HFFc6 (cell line): ENCODE results near the gene EGR2. TPM values are rescaled to one million over a fixed set of nuclear protein-coding genes. Genes with fewer than 3 reads are reported as not detected.

ENCODE experiments used
- DNase-seq: peaks from one replicate; pipeline ENCODE4 v3.0.0-alpha.2; 2018
- H3K27ac Mint-ChIP-seq: 2 replicates; pipeline ENCODE4 v1.8.0; 2020; ENCODE audit warnings: mild to moderate bottlenecking, mixed read lengths
- H3K27me3 Mint-ChIP-seq: 2 replicates; pipeline ENCODE4 v1.8.0; 2021; ENCODE audit warnings: mild to moderate bottlenecking, moderate library complexity, mixed read lengths; ENCODE audit not compliant: insufficient read depth
- H3K36me3 Mint-ChIP-seq: 2 replicates; pipeline ENCODE4 v1.8.0; 2021; ENCODE audit warnings: low read depth, mixed read lengths
- H3K4me1 Mint-ChIP-seq: 2 replicates; pipeline ENCODE4 v1.8.0; 2020; ENCODE audit warnings: low read depth, mixed read lengths
- H3K4me3 Mint-ChIP-seq: 2 replicates; pipeline ENCODE4 v1.8.0; 2020; ENCODE audit warnings: mild to moderate bottlenecking, moderate library complexity, mixed read lengths
- H3K9me3 Mint-ChIP-seq: 2 replicates; pipeline ENCODE4 v1.8.0; 2020; ENCODE audit warnings: mild to moderate bottlenecking, mixed read lengths
- CTCF ChIP-seq: fragments of 200-600 bp; sonication (generic); IDR thresholded peaks from 2 replicates; pipeline ENCODE4 v1.5.0; 2021; ENCODE audit warnings: antibody characterized with exemption, mild to moderate bottlenecking
- total RNA-seq, 6 experiments: library from RNA; stranded (reverse); fragmentation: NEBNext Ultra II Directional; extraction: Animal tissue kit (Norgen Biotek cat#: 25700); gene quantifications; 2 replicates in 1 of 6; 3 replicates in 5 of 6; pipeline ENCODE4 v1.2.3, GENCODE V29; 2021

EGR2 gene
- total RNA-seq, 6 experiments from 2014 or later: 0.13 to 0.64 (median 0.26) TPM

DNA sequence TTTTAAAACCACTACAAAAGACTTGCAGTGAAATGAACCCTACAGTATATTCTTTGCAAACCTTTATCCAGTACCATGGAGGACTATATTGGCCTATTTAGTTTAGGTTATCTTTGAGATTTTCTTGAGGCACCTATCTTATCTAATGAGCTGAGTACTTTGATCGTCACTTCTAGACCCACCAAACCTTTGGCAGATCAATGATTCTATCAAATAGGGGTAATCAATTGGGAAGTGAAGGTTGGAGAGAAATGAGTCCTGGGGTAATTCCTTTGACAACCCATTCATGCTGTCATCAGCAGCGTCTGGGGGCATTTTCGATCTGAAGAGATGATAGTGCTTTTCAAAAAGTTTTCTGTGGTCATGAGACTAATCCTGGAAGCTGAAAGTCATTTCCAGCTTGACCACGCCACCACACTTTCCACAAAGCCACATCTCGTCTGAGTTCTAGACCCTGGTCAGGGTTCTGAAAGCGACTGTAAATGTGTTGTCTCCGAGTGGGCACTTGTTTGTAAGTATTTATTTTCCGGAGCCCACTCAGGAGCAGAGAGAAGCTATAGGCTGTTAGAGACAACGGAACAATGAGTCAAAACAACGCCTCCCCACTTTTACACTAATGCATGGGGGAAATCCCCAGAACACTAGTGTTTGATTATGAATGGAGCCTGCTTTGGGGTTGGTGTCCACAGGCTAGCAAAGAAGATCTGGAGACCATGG, 4.8 kb downstream of the EGR2 start:
- H3K27ac Mint-ChIP-seq: no peak overlapping the region
- no peak for TF ChIP-seq CTCF

DNA sequence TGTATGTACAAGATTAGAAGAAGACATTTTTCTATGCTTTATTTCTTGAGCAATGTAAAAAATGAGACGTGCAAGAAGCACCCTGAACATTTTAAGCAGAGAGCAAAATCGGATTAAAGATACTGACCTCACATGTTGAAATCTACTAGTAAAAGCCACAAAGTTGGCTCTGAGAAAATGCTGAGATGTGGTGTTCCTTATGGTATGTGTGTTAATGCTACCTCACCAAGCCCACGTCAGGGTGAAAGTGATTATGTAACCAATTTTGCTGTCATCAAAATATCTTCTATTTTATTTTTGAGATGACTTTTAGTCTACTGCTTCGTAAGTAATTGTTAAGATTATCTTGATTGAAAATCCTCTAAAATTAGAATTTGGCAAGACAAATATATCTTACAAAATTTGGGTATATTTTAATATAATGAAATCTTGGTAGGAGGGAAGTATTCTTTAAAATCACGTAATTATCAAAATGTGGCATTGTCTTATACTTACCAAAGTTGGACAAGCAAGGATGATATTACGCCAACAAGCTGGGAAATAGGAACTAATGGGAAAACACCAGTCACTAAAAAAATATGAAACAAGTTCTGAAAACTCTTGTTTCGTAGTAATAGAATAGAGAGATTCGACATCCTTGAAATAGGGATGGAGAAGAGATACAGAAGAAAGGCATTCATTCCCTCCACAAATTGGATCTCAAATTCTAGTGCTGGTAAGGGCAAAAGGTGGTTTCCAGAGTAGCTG, 5.8 kb downstream of the EGR2 start:
- no peaks in the 10 kb centered on the region for H3K9me3 Mint-ChIP-seq
- H3K36me3 Mint-ChIP-seq: peaks cover 4% of the 10 kb centered on the region
- no peak for TF ChIP-seq CTCF
- H3K4me3 Mint-ChIP-seq: no peak overlapping the region
- DNase-seq: no peak
- H3K4me1 Mint-ChIP-seq: peaks cover 35% of the 10 kb centered on the region
- H3K27me3 Mint-ChIP-seq: peaks cover 10% of the 10 kb centered on the region
- H3K27ac Mint-ChIP-seq: no peak overlapping the region

More for the DNA sequence above, 4.8 kb downstream of the EGR2 start:
- Mint-ChIP-seq H3K27me3 (peaks cover 17% of the 10 kb centered on the region), H3K36me3 (peaks cover 4% of the 10 kb centered on the region), H3K4me3 (no peak overlapping the region), H3K9me3 (no peaks in the 10 kb centered on the region), H3K4me1 (peaks cover 40% of the 10 kb centered on the region)
- DNase-seq: no peak

GRCh38 chr10:62806251-62806650, 9.9 kb downstream of the EGR2 start:
- no peak for DNase-seq
- Mint-ChIP-seq H3K4me1 (peaks cover 39% of the 10 kb centered on the region), H3K36me3 (peaks cover 4% of the 10 kb centered on the region), H3K27me3 (no peaks in the 10 kb centered on the region), H3K27ac (peak overlapping the region; percentile 55), H3K4me3 (peak overlapping the region; percentile 89), H3K9me3 (no peaks in the 10 kb centered on the region)
- no peak for TF ChIP-seq CTCF

- peak overlapping the region; percentile 89 for H3K4me3 Mint-ChIP-seq
- peaks cover 1% of the 10 kb centered on the region; the same call in 1 of the 2 replicates for H3K27me3 Mint-ChIP-seq
- TF ChIP-seq CTCF: no peak
- H3K9me3 Mint-ChIP-seq: no peaks in the 10 kb centered on the region
- H3K4me1 Mint-ChIP-seq: peaks cover 39% of the 10 kb centered on the region
- H3K27ac Mint-ChIP-seq: peak overlapping the region; percentile 68
- peak; percentile 43 for DNase-seq
- peaks cover 4% of the 10 kb centered on the region for H3K36me3 Mint-ChIP-seq
Observed at GRCh38 chr10:62805231-62806099, 10.7 kb downstream of the EGR2 start.
